ENCODE measurements around the gene ACVRL1.

The ACVRL1 gene

GRCh38 chr12:51893786-51894185 is 13.5 kb upstream of the ACVRL1 start:
- H3K4me3 ChIP-seq (ENCODE audit: low read length), result no peak overlapping the region
- no peak for DNase-seq (ENCODE audit: low read depth)
- no peak for TF ChIP-seq CTCF (conservative IDR thresholded peaks at IDR 0.05; ENCODE audit: low read depth, low read length)

GRCh38 chr12:51895378-51896135 is 11.7 kb upstream of the ACVRL1 start:
- DNase-seq (ENCODE audit: low read depth), result no peak

GRCh38 chr12:51896236-51896635 is 11.1 kb upstream of the ACVRL1 start:
- DNase-seq (ENCODE audit: low read depth), result no peak
- no peak overlapping the region for H3K4me3 ChIP-seq (ENCODE audit: low read length)
- no peak for TF ChIP-seq CTCF (conservative IDR thresholded peaks at IDR 0.05; ENCODE audit: low read depth, low read length)

More at GRCh38 chr12:51895378-51896135, 11.7 kb upstream of the ACVRL1 start:
- H3K4me3 ChIP-seq (ENCODE audit: low read length), result no peak overlapping the region
- TF ChIP-seq CTCF (conservative IDR thresholded peaks at IDR 0.05; ENCODE audit: low read depth, low read length), result no peak

GRCh38 chr12:51897181-51897580 is 10.1 kb upstream of the ACVRL1 start:
- no peak for TF ChIP-seq CTCF (conservative IDR thresholded peaks at IDR 0.05; ENCODE audit: low read depth, low read length)
- no peak overlapping the region for H3K4me3 ChIP-seq (ENCODE audit: low read length)
- no peak for DNase-seq (ENCODE audit: low read depth)

- TF ChIP-seq CTCF (conservative IDR thresholded peaks at IDR 0.05; ENCODE audit: low read depth, low read length), result no peak
- no peak for DNase-seq (ENCODE audit: low read depth)
- no peak overlapping the region for H3K4me3 ChIP-seq (ENCODE audit: low read length)
These were observed 8.8 kb upstream of the ACVRL1 start for GRCh38 chr12:51898506-51898905.

- no peak overlapping the region for H3K4me3 ChIP-seq (ENCODE audit: low read length)
- no peak for TF ChIP-seq CTCF (conservative IDR thresholded peaks at IDR 0.05; ENCODE audit: low read depth, low read length)
- no peak for DNase-seq (ENCODE audit: low read depth)
These were observed 8.4 kb upstream of the ACVRL1 start for GRCh38 chr12:51898937-51899336.

GRCh38 chr12:51900323-51900889 is 6.9 kb upstream of the ACVRL1 start:
- no peak for TF ChIP-seq CTCF (conservative IDR thresholded peaks at IDR 0.05; ENCODE audit: low read depth, low read length)

More at GRCh38 chr12:51900323-51900889, 6.9 kb upstream of the ACVRL1 start:
- DNase-seq (ENCODE audit: low read depth), result no peak
- no peak overlapping the region for H3K4me3 ChIP-seq (ENCODE audit: low read length)

Data from retinal pigment epithelial cell (primary cell).